ENCODE data around the gene CENPC.
A peak's percentile ranks its signal among the peaks of the same experiment; 100 is the strongest.
"Not testable (repeated sequence)": the region's sequence is repeated elsewhere in the genome, so short reads cannot be mapped to it uniquely, and the experiment has no call there.

Gene CENPC

DNA sequence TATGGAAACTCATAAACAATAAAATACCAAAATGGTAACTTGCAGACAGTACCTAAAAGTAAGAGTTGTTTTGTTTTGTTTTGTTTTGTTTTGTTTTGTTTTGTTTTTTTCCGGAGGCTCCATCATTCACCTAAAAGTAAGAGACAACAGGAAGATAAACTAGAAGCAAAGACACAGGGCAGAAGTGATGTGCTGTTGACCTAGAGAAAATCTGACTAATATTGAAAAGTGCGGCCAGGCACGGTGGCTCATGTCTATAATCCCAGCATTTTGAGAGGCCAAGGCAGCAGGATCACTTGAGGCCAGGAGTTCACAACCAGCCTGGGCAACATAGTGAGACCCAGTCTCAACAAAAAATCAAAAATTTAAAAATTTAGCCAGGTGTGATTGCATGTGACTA, 5.6 kb upstream of the CENPC start:
- DNase-seq: no peak

DNA sequence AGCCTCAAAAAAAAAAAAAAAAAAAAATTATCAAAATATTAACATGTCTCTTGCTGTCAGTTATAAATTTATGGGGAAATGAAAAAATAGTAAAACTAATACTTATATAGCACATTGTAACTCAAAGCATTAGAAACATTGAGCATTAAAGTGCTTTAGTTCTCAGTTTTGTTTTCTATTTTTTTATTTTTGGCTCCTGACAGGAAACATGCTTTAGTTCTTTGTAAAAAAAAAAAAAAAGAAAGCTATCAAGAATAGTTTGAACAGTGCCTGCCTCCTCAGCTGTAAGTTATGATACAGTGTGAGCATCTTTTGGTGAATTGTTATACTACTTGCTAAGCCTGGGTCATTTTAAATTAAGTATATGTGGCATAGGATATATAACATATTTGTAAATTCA, 5.1 kb upstream of the CENPC start:
- DNase-seq: no peak

DNA sequence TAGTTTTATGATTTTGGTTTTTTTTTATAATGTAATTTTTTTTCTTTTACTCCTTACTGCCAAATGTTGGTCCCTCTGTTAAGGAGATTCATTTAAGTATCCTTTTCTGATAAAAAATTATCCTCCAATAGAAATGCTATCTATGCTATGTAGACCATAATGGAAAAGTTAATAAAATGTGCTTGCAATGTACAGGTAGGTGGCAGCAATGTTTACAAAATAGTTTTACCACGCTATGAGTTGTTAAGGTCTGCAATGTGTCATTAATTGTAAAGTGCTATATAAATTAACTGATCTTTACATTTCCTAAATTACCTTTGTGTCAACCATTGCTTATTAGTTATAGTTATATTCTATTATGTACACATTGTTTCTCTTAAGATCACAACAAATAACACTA, 3.8 kb upstream of the CENPC start:
- peak; percentile 17 for DNase-seq

DNA sequence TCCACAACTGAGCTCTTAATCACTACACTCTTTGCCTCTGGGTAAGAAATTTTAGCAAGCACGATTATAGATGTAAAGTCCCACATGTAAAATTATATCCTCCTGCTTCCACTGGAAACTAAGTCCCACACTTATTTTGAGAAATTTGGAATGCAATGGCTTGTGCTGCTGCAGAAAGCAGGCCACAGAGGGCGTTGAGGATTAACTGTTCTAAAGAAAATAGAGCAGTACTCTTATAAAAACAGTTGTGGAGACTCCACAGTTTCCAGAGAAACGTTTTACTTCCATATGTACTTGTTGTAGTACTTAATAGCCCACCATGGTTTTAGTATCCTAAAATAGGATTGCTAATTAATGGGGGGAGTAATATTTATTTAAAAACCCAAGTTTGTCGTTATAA, 1.7 kb upstream of the CENPC start:
- DNase-seq: no peak

DNA sequence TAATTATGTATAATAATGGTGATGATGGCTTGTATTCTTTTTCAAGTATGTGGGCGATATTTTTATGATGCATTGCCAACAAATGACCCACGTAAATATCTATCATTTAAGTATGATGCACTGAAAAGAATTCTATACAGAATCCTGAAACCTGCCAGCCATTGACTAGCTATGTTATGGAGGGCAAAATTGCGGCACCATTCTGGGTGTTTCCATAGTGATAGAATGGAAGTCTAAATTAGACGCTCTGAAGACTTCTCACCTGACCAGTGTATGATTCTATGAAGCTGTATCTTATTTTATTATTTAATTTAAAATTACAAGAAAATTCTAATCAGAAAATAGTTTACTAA, 677 bp upstream of the CENPC start:
- DNase-seq: no peak

DNA sequence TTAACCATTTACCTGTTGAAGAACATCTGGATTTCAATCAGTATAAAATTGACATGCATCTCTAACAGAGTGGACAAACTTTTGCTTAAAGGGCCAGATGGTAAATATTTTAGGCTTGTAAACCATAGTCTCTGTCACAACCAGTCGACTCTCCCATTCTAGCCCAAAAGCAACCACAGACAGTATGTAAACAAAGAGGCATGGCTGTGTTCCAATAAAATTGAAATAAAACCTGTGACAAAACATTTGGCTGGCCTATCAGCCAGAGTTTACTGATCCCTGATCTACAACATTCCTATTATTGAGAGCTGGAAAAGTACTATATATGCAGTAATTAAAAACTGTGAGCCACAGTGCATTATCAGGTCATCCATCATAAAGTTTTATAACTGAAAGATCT, 3.2 kb downstream of the CENPC start:
- no peak for DNase-seq

DNA sequence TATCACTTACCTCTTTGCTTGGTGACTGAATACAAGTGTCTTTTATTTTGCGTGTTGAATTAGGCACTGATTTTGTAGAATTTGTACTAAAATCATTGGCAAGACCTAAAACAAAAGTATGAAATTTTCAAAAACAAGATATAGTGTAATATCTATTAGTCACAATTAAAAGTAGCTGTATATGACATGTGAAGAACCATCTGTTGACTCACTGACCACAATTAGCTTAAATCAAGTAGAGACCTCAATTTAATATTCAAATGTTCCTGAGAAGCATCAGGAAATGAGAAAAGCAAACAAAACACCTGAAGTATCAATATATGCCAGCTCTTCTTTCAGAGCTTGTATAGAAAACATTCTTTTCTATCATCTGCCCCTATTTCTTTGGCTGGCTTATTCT, 5.5 kb downstream of the CENPC start:
- no peak for DNase-seq

DNA sequence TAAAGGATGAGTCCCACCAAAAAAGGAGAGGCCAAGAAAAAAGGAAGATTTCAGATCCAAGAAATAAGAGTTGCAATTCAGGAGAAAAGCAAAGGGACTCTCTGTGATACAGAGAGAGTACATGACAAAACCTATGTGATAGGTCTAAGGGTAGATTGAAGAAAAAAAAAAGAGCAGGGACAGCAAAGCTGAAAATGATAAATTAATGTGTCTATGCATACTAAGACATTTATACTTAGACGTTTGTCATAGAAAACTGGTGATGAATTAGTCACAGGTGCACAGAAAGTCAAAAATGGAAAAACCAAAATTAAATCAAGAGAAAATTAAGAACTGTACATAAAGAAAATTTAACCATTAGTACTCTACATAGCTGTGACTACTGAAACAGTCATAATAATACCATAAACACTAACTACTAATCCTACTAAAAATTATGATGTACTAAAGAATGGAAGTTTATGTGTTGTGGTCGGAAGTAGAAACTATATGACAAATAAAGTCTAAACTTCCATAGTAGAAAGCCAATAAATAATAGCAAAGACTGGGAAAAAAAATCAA, 9.9 kb downstream of the CENPC start:
- no peak for DNase-seq

DNA sequence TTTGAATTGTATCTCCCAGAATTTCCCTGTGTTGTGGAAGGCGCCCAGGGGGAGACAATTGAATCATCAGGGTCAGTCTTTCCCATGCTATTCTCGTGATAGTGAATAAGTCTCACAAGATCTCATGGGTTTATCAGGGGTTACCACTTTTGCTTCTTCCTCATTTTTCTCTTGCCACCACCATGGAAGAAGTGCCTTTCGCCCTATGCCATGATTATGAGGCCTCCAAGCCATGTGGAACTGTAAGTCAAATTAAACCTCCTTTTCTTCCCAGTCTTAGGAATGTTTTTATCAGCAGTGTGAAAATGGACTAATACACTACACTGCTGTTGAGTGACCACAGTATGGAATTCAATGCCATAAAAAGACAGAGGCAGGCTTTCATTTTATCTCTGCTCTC, 12.2 kb downstream of the CENPC start:
- no peak for DNase-seq

DNA sequence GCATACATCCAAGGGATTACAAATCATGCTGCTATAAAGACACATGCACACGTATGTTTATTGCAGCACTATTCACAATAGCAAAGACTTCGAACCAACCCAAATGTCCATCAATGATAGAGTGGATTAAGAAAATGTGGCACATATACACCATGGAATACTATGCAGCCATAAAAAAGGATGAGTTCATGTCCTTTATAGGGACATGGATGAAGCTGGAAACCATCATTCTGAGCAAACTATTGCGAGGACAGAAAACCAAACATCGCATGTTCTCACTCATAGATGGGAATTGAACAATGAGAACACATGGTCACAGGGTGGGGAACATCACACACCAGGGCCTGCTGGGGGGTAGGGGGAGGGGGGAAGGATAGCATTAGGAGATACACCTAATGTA, 12.9 kb downstream of the CENPC start:
- not testable (repeated sequence) for DNase-seq

DNA sequence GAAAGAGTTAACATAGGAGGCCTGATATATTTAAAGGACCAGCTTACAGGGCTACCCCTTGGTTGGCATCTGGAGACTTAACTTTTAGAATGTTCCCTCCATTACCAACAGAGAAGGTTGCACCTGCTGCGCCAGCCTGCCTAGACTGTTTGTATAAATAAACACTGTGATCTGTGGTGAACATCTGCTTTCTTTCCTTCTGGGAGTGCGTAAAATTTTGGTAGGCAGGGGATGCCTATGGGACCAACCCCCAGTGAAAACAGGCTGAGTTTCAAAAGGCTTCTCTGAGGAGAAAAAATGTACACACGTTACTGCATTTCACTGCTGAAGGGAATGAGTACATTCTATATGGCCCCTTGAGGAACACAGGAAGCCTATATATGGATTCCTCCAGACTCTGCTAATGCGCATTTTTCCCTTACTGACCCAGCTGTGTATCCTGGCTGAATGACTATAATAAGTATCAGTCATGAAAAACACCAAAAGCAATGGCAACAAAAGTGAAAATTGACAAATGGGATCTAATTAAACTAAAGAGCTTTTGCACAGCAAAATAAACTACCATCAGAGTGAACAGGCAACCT, 13.8 kb downstream of the CENPC start:
- DNase-seq: no peak

DNA sequence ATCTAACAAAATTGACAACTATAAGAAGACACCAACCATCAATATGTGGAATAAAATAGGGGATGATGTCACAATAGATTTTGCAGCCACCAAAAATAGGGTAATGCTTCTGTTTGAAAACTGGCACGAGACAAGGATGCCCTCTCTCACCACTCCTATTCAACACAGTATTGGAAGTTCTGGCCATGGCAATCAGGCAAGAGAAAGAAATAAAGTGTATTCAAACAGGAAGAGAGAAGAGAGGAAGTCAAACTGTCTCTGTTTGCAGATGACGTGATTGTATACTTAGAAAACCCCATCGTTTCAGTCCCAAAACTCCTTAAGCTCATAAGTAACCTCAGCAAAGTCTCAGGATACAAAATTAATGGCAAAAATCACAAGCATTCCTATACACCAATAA, 21.2 kb downstream of the CENPC start:
- not testable (repeated sequence) for DNase-seq

DNA sequence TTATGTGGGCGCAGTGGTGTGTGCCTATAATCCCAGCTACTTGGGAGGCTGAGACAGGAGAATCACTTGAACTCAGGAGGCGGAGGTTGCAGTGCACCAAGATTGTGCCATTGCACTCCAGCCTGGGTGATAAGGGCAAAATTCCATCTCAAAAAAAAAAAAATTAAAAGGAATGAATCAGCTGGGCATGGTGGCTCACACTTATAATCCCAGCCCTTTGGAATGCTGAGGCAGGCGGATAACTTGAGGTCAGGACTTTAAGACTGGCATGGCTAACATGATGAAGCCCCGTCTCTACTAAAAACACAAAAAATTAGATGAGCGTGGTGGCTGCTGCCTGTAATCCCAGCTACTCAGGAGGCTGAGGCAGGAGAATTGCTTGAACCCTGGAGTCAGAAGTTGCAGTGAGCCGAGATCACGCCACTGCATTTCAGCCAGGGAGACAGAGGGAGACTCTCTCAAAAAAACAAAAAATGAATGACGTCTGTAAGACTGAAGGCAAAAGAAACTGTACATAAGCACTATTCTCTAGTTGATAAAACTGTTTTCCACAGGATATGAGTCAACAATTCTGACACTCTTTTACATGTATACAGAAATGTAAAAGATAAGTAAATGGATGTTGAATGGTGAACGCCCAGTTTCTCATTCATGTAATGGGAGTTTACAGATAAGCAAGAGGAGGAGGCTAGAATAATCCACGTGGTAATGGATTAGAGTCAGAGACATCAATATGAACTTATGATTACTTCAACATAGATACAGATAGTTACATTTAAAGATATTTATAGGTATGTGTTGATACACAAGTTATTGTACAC, 22.2 kb downstream of the CENPC start:
- DNase-seq: no peak

DNA sequence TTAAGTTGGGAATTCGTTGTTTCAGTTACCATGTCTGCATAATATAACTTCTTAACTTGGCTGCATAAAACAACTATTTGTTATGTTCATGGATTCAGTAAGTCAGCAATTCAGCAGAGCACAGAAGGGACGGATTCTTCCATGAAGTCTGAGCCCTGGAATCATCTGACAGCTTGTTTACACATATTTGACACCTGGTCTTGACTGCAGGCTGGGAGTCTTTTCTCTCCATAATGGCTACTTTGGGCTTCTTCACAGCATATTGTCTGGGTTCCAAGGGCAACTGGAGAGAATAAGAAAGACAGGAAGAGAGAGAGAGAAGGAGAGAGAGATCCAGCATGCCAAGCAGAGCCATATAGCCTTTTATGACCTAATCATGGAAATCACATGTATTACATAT, 23.1 kb downstream of the CENPC start:
- DNase-seq: no peak

DNA sequence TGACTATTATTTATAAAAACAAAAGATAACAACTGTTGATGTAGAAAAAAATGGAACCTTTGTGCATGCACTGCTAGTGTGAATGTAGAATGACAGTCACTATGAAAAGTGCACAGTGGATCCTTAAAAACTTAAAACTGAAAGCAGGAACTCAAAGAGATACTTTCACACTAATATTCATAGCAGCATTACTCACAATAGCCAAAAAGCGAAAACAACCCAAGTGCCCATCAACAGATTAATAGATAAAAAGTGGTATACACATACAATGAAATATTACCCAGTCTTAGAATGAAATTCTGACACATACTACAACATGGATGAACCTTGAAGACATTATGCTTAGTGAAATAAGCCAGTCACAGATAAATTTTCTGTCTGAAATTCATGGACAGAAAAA, 23.8 kb downstream of the CENPC start:
- DNase-seq: no peak

DNA sequence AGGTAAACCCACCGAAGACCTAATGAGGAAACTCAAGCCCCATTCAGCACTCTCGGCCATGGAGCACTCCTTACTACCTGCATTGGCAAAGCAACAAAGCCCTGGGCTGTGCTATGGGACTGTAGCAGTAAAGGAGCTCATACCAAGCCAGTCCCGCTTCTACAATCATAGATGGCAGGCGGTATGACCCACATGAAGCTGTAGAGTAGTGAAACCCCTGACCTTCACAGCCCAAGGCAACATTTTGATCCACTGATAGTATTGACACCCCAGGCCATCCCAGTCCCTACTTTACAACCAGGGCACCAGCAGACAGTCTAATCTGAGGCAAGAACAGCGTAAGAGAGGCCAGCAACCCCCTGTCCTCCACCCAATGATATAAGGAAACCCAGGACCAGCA, 25.2 kb downstream of the CENPC start:
- DNase-seq: no peak

DNA sequence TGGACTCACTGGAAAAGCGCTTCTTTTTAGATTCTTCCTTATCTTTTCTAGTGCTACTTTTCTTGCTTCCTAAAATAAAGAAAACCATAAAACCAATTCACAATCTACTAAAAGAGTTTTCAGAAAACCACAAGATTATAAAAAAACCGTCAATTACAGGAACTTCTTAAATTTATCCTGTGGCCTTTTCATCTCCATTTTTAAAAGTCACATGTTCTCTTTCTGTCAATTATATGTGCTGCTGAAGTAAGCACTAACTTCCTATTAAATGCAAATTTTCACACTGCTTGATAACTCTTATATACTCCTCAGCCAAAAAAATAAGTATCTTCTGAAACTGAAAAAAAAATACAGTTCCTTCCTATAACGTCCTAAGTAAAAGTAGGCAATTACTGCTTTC, 32.8 kb downstream of the CENPC start:
- DNase-seq: no peak

DNA sequence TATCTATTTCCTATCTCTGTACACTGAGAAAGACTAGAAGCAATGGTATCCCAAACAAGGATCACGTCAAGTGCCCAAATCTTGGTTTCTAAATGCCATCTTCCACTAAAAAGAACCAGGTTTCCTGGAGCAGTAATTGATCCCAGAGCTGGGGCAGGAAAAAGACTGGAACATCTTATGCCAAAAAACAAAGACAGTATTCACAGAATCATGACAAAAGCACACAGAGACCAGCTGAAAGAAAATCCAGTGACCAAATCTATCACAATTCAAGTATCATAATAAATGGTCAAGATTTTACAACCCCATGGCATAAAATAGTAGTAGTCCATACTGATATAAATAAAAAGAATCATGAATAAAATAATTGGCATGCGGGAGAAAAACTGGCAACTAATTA, 44.9 kb downstream of the CENPC start:
- no peak for DNase-seq

DNA sequence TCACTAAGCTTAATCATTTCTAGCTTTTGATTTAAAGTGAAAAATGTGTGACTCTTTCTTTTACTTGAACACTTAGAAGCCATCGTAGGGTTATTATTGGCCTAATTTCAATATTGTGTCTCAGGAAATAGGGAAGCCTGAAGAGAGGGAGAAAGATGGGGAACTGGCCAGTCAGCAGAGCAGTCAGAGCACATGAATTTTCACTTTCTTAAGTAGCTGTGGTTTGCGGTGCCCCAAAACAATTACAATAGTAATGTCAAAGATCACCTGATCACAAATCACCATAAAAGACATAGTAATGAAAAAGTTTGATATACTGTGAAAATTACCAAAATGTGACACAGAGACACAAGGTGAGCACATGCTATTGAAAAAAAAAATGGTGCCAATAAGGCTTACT, 45.5 kb downstream of the CENPC start:
- DNase-seq: no peak

DNA sequence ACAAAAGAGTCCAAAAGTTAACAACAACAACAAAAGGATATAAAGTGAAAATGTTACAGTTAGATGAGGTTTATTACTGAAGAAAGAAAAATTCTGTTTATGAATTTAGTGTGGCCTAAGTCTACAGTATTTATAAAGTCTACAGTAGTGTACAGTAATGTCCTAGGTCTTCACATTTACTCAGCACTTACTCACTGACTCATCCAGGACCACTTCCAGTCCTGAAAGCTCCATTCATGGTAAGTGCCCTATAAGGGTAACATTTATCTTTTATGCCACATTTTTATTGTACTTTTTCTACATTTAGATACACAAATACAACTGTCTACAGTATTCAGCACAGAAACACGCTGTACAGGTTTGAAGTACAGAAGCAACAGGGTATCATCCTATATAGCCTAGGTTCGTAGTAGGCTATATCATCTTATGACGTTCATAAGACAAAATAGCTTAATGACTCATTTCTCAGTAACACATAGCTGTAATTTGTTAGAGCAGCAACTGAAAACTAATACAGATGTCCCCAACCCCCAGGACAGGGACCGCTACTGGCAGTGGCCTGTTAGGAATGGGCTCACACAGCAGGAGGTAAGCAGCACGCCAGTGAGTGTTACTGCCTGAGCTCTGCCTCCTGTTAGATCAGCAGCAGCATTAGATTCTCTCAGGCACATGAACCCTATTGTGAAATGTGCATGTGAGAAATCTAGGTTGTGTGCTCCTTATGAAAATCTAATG, 61.3 kb downstream of the CENPC start:
- DNase-seq: no peak

DNA sequence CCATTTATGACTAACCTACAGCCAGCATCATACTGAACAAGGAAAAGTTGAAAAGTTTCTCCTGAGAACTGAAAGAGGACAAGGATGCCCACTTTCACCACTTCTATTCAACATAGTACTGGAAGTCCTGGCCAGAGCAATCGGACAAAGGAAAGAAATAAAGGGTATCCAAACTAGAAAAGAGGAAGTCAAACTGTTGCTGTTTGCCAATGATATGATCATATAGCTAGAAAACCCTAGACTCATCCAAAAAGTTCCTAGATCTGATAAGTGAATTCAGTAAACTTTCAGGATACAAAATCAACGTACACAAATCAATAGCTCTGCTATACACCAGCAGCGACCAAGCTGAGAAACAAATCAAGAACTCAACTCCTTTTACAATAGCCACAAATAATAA, 64.5 kb downstream of the CENPC start:
- no peak for DNase-seq

DNA sequence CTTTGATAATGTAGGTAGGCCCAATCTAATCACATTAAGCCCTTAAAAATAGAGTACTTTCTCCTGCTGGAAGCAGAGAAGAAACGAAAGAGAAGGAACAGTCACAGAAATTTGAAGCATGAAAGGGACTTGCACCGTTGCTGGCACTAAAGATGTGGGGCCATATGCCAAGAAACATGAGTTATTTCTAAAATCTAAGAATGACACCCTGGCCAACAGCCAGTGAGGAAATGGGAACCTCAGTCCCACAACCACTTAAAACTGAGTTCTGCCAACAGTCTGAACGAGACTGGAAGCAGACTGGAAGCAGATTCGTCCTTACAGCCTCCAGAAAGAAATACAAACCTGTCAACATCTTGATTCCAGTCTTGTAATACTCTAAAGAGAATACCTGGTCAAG, 70.1 kb downstream of the CENPC start:
- no peak for DNase-seq

DNA sequence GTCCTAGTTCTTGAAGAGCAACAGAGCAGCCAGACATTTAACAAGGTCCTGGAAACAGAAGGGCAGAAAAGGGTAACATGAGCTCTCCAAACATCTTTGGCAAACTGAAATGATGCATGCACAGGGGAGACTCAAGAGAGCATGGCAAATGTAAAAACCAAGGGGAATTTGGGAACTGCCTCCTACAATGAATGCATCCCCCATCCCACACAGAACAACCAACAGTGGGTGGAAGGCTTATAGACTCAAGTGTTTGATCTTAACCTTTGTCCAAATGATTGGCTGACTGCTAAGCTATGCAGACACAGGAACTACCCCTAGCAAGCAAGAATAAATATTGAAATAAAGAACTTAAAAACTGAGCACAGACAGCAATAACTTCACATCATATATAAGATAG, 74.4 kb downstream of the CENPC start:
- no peak for DNase-seq

DNA sequence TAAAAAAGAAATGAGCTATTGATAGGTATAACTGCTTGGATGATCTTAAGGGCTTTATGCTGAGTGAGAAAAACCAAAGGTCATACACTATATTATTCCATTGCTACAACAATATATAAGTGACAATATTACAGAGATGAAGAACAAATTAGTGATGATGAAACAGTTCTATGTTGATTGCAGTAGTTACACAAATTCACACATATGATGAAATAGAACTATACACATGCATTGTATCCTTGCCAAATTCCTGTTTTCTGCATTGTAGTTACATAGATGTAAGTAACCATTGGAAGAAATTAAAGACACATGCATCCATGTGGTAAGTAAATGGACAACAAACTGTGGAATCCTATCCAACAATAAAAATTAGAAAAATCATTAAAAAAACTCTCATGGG, 76.5 kb downstream of the CENPC start:
- DNase-seq: no peak

All from GDM1 (cell line).